ENCODE data around the gene TRIM3. TPM values are rescaled to one million over a fixed set of nuclear protein-coding genes. Genes with fewer than 3 reads are reported as not detected.

TRIM3 gene
- total RNA-seq, 1 donor from 2014 or later = 31.0 TPM

- no peak for TF ChIP-seq CTCF (conservative IDR thresholded peaks at IDR 0.05; ENCODE audit: low read depth, low read length)
- DNase-seq (ENCODE audit: low read depth) = no peak
- H3K4me3 ChIP-seq (ENCODE audit: low read depth, low read length) = no peak overlapping the region
Observed at GRCh38 chr11:6411594-6412031, 62.1 kb downstream of the TRIM3 start.

- H3K4me3 ChIP-seq (ENCODE audit: low read depth, low read length) = no peak overlapping the region
- TF ChIP-seq CTCF (conservative IDR thresholded peaks at IDR 0.05; ENCODE audit: low read depth, low read length) = no peak
- DNase-seq (ENCODE audit: low read depth) = no peak
Observed at GRCh38 chr11:6410695-6411430, 62.9 kb downstream of the TRIM3 start.

GRCh38 chr11:6406370-6406769 is 67.4 kb downstream of the TRIM3 start:
- no peak for TF ChIP-seq CTCF (conservative IDR thresholded peaks at IDR 0.05; ENCODE audit: low read depth, low read length)
- H3K4me3 ChIP-seq (ENCODE audit: low read depth, low read length) = no peak overlapping the region
- no peak for DNase-seq (ENCODE audit: low read depth)

GRCh38 chr11:6405846-6406245 is 67.9 kb downstream of the TRIM3 start:
- H3K4me3 ChIP-seq (ENCODE audit: low read depth, low read length) = no peak overlapping the region
- TF ChIP-seq CTCF (conservative IDR thresholded peaks at IDR 0.05; ENCODE audit: low read depth, low read length) = no peak
- DNase-seq (ENCODE audit: low read depth) = no peak

- TF ChIP-seq CTCF (conservative IDR thresholded peaks at IDR 0.05; ENCODE audit: low read depth, low read length) = no peak
- no peak overlapping the region for H3K4me3 ChIP-seq (ENCODE audit: low read depth, low read length)
- no peak for DNase-seq (ENCODE audit: low read depth)
Observed at GRCh38 chr11:6405052-6405667, 68.6 kb downstream of the TRIM3 start.

GRCh38 chr11:6404342-6405051 is 69.2 kb downstream of the TRIM3 start:
- TF ChIP-seq CTCF (conservative IDR thresholded peaks at IDR 0.05; ENCODE audit: low read depth, low read length) = no peak
- no peak overlapping the region for H3K4me3 ChIP-seq (ENCODE audit: low read depth, low read length)
- DNase-seq (ENCODE audit: low read depth) = no peak
